ENCODE results near the gene DMXL1. TPM values are rescaled to one million over a fixed set of nuclear protein-coding genes. Genes with fewer than 3 reads are reported as not detected.
A peak's percentile ranks its signal among the peaks of the same experiment; 100 is the strongest.

The DMXL1 gene
- total RNA-seq, result 100 to 1,000 TPM in 1 of 2 donors, 10 to 100 TPM in 1; 36.4 to 125 TPM
- 10 to 100 TPM in 1 of 2 donors, 1 to 10 TPM in 1; 8.8 to 17.6 TPM for polyA plus RNA-seq
- long read RNA-seq, donor 1, partial matches to known transcripts, result 0 of 2 reads
- long read RNA-seq, donor 1, other reads (novel, unspliced or antisense), result 0 of 2 reads
- long read RNA-seq, donor 2, result 0 reads
- long read RNA-seq, donor 3, partial matches to known transcripts, result 0 of 1 reads
- long read RNA-seq, donor 3, other reads (novel, unspliced or antisense), result 0 of 1 reads
- long read RNA-seq, donor 4, result 0 reads
- long read RNA-seq, donor 5, result 0 reads

GRCh38 chr5:119070828-119071560 is at the start of gene DMXL1:
DMXL1 (plus strand) TSS chr5:119071087; CDS start chr5:119071570, 483 bp downstream.
- H3K36me3 ChIP-seq (ENCODE audit: control insufficient read depth in 4 of 4, insufficient read depth in 4 of 4, low read length in 4 of 4), result peaks cover 0 to 3% (median 0%) of the 10 kb centered on the region in 4 donors
- peak within 1 kb of the TSS; percentile 85 for H3K4me3 ChIP-seq
- DNase-seq, result peak; percentile 99 to 100 (median 100)
- H3K4me1 ChIP-seq (ENCODE audit: control insufficient read depth in 5 of 5, insufficient read depth in 5 of 5, low read length in 5 of 5), result peaks cover 0 to 15% (median 4%) of the 10 kb centered on the region in 5 donors
- 0% methylated on average over 65 to 68 of the region's 68 CpGs for WGBS, 2 donors
- no peaks in the 10 kb centered on the region for H3K27me3 ChIP-seq (ENCODE audit: control insufficient read depth in 3 of 3, insufficient read depth in 3 of 3, low read length in 2 of 3)
- H3K27ac ChIP-seq (ENCODE audit: low read depth in 1 of 2, low read length in 1 of 2), result peak within 1 kb of the TSS; percentile 94 to 99
- ATAC-seq (ENCODE audit: insufficient read depth, low FRiP score), result peak; percentile 94
- no peaks in the 10 kb centered on the region for H3K9me3 ChIP-seq (ENCODE audit: control insufficient read depth in 4 of 4, insufficient read depth in 3 of 4, low read length in 3 of 4)
- peak within 1 kb of the TSS; percentile 92 to 99 for H3K9ac ChIP-seq (ENCODE audit: insufficient read depth in 1 of 2, low read length in 2 of 2)
- TF ChIP-seq CTCF (IDR thresholded peaks at IDR 0.05; ENCODE audit: control extremely low read depth, extremely low read depth), result no peak

GRCh38 chr5:119021149-119021732 is 49.6 kb upstream of the DMXL1 start:
- DNase-seq (no peak), ATAC-seq (ENCODE audit: insufficient read depth, low FRiP score) (no peak)
- Histone ChIP-seq H3K27me3 (ENCODE audit: control insufficient read depth in 3 of 3, insufficient read depth in 3 of 3, low read length in 2 of 3) (no peaks in the 10 kb centered on the region), H3K36me3 (ENCODE audit: control insufficient read depth in 4 of 4, insufficient read depth in 4 of 4, low read length in 4 of 4) (no peaks in the 10 kb centered on the region), H3K9ac (ENCODE audit: insufficient read depth in 1 of 2, low read length in 2 of 2) (no peak overlapping the region), H3K4me3 (no peak overlapping the region), H3K4me1 (ENCODE audit: control insufficient read depth in 5 of 5, insufficient read depth in 5 of 5, low read length in 5 of 5) (no peaks in the 10 kb centered on the region), H3K9me3 (ENCODE audit: control insufficient read depth in 4 of 4, insufficient read depth in 3 of 4, low read length in 3 of 4) (no peaks in the 10 kb centered on the region), H3K27ac (ENCODE audit: low read depth in 1 of 2, low read length in 1 of 2) (no peak overlapping the region)
- TF ChIP-seq CTCF (IDR thresholded peaks at IDR 0.05; ENCODE audit: control extremely low read depth, extremely low read depth), result no peak
- WGBS, 2 donors, result 88 to 94% methylated on average over 3 of the region's 3 CpGs

DNA sequence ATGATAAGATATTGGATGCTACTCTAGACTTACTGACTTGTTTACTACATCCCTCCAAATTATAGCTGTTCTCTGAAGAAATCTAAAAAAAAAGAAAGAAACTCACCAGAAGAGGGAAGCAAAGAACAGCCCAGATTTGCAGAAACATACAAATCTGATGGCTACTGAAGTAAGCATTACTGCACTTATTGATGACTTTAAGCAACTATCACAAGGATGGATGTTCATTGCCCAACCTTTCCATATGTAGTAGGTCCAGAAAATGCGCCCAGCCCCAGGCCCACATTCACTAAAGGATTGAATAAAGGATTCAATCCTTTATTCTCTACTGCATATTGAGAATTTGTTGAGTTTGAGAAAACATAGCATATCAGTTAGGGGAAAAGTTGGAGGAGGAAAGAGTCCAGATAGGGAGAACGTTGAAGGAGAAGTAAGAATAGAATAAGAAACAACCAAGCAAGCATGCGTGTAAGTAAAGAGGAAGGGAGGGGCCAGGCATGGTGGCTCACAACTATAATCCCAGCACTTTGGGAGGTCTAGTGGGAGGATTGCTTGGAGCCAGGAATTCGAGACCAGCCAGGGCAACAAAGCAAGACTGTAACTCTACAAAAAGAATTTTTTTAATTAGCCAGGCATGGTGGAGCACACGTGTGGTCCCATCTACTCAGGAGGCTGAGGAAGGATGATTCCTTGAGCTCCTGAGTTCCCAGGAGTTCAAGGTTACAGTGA is 48.7 kb upstream of the DMXL1 start:
- no peaks in the 10 kb centered on the region for H3K27me3 ChIP-seq (ENCODE audit: control insufficient read depth in 3 of 3, insufficient read depth in 3 of 3, low read length in 2 of 3)
- H3K27ac ChIP-seq (ENCODE audit: low read depth in 1 of 2, low read length in 1 of 2), result no peak overlapping the region
- no peak overlapping the region for H3K9ac ChIP-seq (ENCODE audit: insufficient read depth in 1 of 2, low read length in 2 of 2)
- peak in 2 of 3 donors; percentile 59 to 69 for DNase-seq
- TF ChIP-seq CTCF (IDR thresholded peaks at IDR 0.05; ENCODE audit: control extremely low read depth, extremely low read depth), result peak; percentile 12
- H3K4me3 ChIP-seq, result no peak overlapping the region
- ATAC-seq (ENCODE audit: insufficient read depth, low FRiP score), result no peak
- WGBS, 2 donors, result 57 to 59% methylated on average over 5 of the region's 5 CpGs
- H3K9me3 ChIP-seq (ENCODE audit: control insufficient read depth in 4 of 4, insufficient read depth in 3 of 4, low read length in 3 of 4), result no peaks in the 10 kb centered on the region
- no peaks in the 10 kb centered on the region for H3K36me3 ChIP-seq (ENCODE audit: control insufficient read depth in 4 of 4, insufficient read depth in 4 of 4, low read length in 4 of 4)
- no peaks in the 10 kb centered on the region for H3K4me1 ChIP-seq (ENCODE audit: control insufficient read depth in 5 of 5, insufficient read depth in 5 of 5, low read length in 5 of 5)
